Neural cell (in vitro differentiated cells): ENCODE data around the gene IQCK. TPM values are rescaled to one million over a fixed set of nuclear protein-coding genes. Genes with fewer than 3 reads are reported as not detected.

ENCODE experiments used
- H2AFZ ChIP-seq: fragments of 200-600, 300-800 bp; sonication (generic), shearing (Covaris generic); 2 replicates; pipeline ENCODE4 v1.6.0; 2014; ENCODE audit warnings: low read depth, mild to moderate bottlenecking, antibody characterized with exemption, low read length, moderate library complexity
- H3F3A ChIP-seq: fragments of 200-600 bp; shearing (Covaris generic); 2 replicates; pipeline ENCODE4 v1.6.1; 2016; ENCODE audit warnings: mild to moderate bottlenecking, moderate library complexity, mixed read lengths, antibody characterized with exemption, low read length; ENCODE audit not compliant: insufficient read depth, poor library complexity, severe bottlenecking
- H3K27ac ChIP-seq: fragments of 200-600, 300-800 bp; sonication (generic), shearing (Covaris generic); 2 replicates; pipeline ENCODE4 v1.5.1; 2014; ENCODE audit warnings: mild to moderate bottlenecking, low read length, moderate library complexity
- H3K27me3 ChIP-seq: fragments of 300-800, 200-600 bp; sonication (generic), shearing (Covaris generic); 2 replicates; pipeline ENCODE4 v1.6.0; 2014; ENCODE audit warnings: mild to moderate bottlenecking, low read depth, low read length, moderate library complexity; ENCODE audit not compliant: insufficient read depth
- H3K36me3 ChIP-seq: fragments of 300-800, 200-600 bp; sonication (generic), shearing (Covaris generic); 2 replicates; pipeline ENCODE4 v1.5.1; 2014; ENCODE audit warnings: mild to moderate bottlenecking, antibody characterized with exemption, low read length, moderate library complexity; ENCODE audit not compliant: insufficient read depth
- H3K4me2 ChIP-seq: fragments of 300-800, 200-600 bp; sonication (generic), shearing (Covaris generic); 2 replicates; pipeline ENCODE4 v1.6.0; 2014; ENCODE audit warnings: mild to moderate bottlenecking, low read length
- H3K4me3 ChIP-seq: fragments of 300-800, 200-600 bp; sonication (generic), shearing (Covaris generic); 2 replicates; pipeline ENCODE4 v1.5.1; 2014; ENCODE audit warnings: mild to moderate bottlenecking, low read length, moderate library complexity
- H3K79me2 ChIP-seq: fragments of 200-600 bp; shearing (Covaris generic); replicated peaks from 2 replicates; pipeline ENCODE4 v1.6.0; 2014; ENCODE audit warnings: mild to moderate bottlenecking, low read length, moderate library complexity; ENCODE audit not compliant: insufficient read depth
- H3K9ac ChIP-seq: fragments of 300-800, 200-600 bp; sonication (generic), shearing (Covaris generic); 2 replicates; pipeline ENCODE4 v1.6.1; 2016; ENCODE audit warnings: mild to moderate bottlenecking, low read length, mixed read lengths
- H3K9me2 ChIP-seq: fragments of 200-600 bp; shearing (Covaris generic); 2 replicates; pipeline ENCODE4 v1.6.1; 2016; ENCODE audit warnings: mild to moderate bottlenecking, low read length, mixed read lengths; ENCODE audit not compliant: insufficient read depth
- H3K9me3 ChIP-seq: fragments of 200-600, 300-800 bp; sonication (generic), shearing (Covaris generic); 2 replicates; pipeline ENCODE4 v1.6.1; 2016; ENCODE audit warnings: mild to moderate bottlenecking, mixed run types, low read length, moderate library complexity, mixed read lengths
- H4K20me1 ChIP-seq: fragments of 200-600 bp; shearing (Covaris generic); 2 replicates; pipeline ENCODE4 v1.6.1; 2016; ENCODE audit warnings: mild to moderate bottlenecking, mixed run types; ENCODE audit not compliant: insufficient read depth
- EP300 ChIP-seq: fragments of 450-650 bp; conservative IDR thresholded peaks from 2 replicates; pipeline ENCODE4 v1.6.1; 2014; ENCODE audit warnings: antibody characterized with exemption, mild to moderate bottlenecking, moderate library complexity; ENCODE audit not compliant: poor library complexity, severe bottlenecking
- EZH2 ChIP-seq: fragments of 200-600, 300-800 bp; shearing (Covaris generic), sonication (generic); IDR thresholded peaks from 2 replicates; pipeline ENCODE4 v1.6.1; 2014; ENCODE audit warnings: antibody characterized with exemption, low read length, borderline replicate concordance, mild to moderate bottlenecking; ENCODE audit not compliant: insufficient read depth, poor library complexity, severe bottlenecking
- MXI1 ChIP-seq: fragments of 450-650 bp; conservative IDR thresholded peaks from 2 replicates; pipeline ENCODE4 v1.6.1; 2014; ENCODE audit warnings: antibody characterized with exemption, mild to moderate bottlenecking; ENCODE audit not compliant: poor library complexity, severe bottlenecking
- POLR2AphosphoS5 ChIP-seq: IDR thresholded peaks from 2 replicates; pipeline ENCODE4 v1.6.1; 2012
- RAD21 ChIP-seq: fragments of 450-650 bp; conservative IDR thresholded peaks from 2 replicates; pipeline ENCODE4 v1.6.1; 2014; ENCODE audit warnings: antibody characterized with exemption, mild to moderate bottlenecking, moderate library complexity
- SMC3 ChIP-seq: fragments of 450-650 bp; conservative IDR thresholded peaks from 2 replicates; pipeline ENCODE4 v1.6.1; 2014; ENCODE audit warnings: antibody characterized with exemption, mild to moderate bottlenecking, moderate library complexity; ENCODE audit not compliant: poor library complexity
- TAF1 ChIP-seq: IDR thresholded peaks from 2 replicates; pipeline ENCODE4 v1.6.1; 2012; ENCODE audit warnings: low read depth
- polyA plus RNA-seq: library from polyadenylated mRNA; depleted of rRNA; stranded (reverse); fragments of >200 nt; gene quantifications from 2 replicates; pipeline ENCODE4 v1.2.3, GENCODE V29; 2014
- TF ChIP-seq, protein P1 (sequence below): fragments of 450-650 bp; IDR thresholded peaks from 2 replicates; pipeline ENCODE4 v1.5.1; 2014; ENCODE audit warnings: antibody characterized with exemption, mild to moderate bottlenecking, moderate library complexity; ENCODE audit not compliant: poor library complexity, severe bottlenecking
- TF ChIP-seq, protein P2 (sequence below): IDR thresholded peaks from 2 replicates; pipeline ENCODE4 v1.6.1; 2012; ENCODE audit warnings: borderline replicate concordance

Gene IQCK
- polyA plus RNA-seq, 1 donor from 2014 or later: 10.2 TPM

DNA sequence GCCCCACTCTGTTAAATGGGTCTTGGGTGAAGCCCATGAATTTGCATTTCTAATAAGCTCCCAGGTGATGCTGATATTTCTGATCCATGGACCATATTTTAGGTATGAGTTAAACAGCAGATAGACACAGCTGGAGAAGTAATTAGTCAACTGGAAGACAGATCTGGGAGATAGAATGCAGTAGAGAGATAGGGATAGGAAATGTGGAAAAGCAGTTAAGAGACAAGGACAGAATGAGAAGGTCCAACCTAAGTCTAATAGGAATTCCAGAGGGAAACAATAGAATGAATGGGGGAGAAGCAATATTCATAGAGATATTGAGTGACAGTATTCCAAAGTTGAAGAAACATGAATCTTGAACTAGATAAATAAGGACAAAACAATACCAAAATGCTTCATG is 94.9 kb downstream of the IQCK start:
- no peak overlapping the region for H3K27ac ChIP-seq
- no peaks in the 10 kb centered on the region for H3K27me3 ChIP-seq
- H3K4me2 ChIP-seq: no peak overlapping the region
- H3K9me2 ChIP-seq: no peaks in the 10 kb centered on the region
- no peaks in the 10 kb centered on the region for H3K79me2 ChIP-seq
- no peak overlapping the region for H3K4me3 ChIP-seq
- H3K9me3 ChIP-seq: no peaks in the 10 kb centered on the region
- no peaks in the 10 kb centered on the region for H3F3A ChIP-seq
- no peaks in the 10 kb centered on the region for H4K20me1 ChIP-seq
- H3K36me3 ChIP-seq: no peaks in the 10 kb centered on the region
- no peak overlapping the region for H3K9ac ChIP-seq
- no peak overlapping the region for H2AFZ ChIP-seq
- no peak for TF ChIP-seq MXI1
- TF ChIP-seq TAF1: no peak
- no peak for TF ChIP-seq EZH2
- TF ChIP-seq POLR2AphosphoS5: no peak
- TF ChIP-seq, protein P1, sequence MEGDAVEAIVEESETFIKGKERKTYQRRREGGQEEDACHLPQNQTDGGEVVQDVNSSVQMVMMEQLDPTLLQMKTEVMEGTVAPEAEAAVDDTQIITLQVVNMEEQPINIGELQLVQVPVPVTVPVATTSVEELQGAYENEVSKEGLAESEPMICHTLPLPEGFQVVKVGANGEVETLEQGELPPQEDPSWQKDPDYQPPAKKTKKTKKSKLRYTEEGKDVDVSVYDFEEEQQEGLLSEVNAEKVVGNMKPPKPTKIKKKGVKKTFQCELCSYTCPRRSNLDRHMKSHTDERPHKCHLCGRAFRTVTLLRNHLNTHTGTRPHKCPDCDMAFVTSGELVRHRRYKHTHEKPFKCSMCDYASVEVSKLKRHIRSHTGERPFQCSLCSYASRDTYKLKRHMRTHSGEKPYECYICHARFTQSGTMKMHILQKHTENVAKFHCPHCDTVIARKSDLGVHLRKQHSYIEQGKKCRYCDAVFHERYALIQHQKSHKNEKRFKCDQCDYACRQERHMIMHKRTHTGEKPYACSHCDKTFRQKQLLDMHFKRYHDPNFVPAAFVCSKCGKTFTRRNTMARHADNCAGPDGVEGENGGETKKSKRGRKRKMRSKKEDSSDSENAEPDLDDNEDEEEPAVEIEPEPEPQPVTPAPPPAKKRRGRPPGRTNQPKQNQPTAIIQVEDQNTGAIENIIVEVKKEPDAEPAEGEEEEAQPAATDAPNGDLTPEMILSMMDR: no peak
- TF ChIP-seq EP300: no peak
- TF ChIP-seq RAD21: no peak
- TF ChIP-seq, protein P2, sequence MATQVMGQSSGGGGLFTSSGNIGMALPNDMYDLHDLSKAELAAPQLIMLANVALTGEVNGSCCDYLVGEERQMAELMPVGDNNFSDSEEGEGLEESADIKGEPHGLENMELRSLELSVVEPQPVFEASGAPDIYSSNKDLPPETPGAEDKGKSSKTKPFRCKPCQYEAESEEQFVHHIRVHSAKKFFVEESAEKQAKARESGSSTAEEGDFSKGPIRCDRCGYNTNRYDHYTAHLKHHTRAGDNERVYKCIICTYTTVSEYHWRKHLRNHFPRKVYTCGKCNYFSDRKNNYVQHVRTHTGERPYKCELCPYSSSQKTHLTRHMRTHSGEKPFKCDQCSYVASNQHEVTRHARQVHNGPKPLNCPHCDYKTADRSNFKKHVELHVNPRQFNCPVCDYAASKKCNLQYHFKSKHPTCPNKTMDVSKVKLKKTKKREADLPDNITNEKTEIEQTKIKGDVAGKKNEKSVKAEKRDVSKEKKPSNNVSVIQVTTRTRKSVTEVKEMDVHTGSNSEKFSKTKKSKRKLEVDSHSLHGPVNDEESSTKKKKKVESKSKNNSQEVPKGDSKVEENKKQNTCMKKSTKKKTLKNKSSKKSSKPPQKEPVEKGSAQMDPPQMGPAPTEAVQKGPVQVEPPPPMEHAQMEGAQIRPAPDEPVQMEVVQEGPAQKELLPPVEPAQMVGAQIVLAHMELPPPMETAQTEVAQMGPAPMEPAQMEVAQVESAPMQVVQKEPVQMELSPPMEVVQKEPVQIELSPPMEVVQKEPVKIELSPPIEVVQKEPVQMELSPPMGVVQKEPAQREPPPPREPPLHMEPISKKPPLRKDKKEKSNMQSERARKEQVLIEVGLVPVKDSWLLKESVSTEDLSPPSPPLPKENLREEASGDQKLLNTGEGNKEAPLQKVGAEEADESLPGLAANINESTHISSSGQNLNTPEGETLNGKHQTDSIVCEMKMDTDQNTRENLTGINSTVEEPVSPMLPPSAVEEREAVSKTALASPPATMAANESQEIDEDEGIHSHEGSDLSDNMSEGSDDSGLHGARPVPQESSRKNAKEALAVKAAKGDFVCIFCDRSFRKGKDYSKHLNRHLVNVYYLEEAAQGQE: no peak

DNA sequence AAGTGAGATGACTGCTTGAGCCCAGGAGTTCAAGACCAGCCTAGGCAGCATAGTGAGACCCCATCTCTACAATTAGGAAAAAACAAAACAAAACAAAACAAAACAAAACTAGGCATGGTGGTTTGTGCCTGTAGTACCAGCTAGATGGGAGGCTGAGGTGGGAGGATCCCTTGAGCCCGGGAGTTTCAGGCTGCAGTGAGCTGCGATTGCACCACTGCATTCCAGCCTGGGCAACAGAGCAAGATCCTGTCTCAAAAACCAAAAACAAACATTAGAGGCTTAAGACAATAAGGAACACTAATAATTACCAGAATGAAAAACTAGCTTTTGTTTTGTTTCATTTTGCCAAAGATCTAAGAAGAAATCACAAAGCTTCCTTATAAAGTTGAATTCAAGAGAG is 97.3 kb downstream of the IQCK start:
- no peak overlapping the region for H3K4me3 ChIP-seq
- H3K9me3 ChIP-seq: no peaks in the 10 kb centered on the region
- no peak for TF ChIP-seq SMC3
- TF ChIP-seq, protein P1: no peak
- TF ChIP-seq TAF1: no peak
- TF ChIP-seq, protein P2: no peak
- no peak for TF ChIP-seq RAD21
- TF ChIP-seq MXI1: no peak
- TF ChIP-seq EZH2: no peak
- H3K9ac ChIP-seq: no peak overlapping the region
- H3K4me2 ChIP-seq: no peak overlapping the region
- no peaks in the 10 kb centered on the region for H3K36me3 ChIP-seq
- H4K20me1 ChIP-seq: no peaks in the 10 kb centered on the region
- H3F3A ChIP-seq: no peaks in the 10 kb centered on the region
- no peak overlapping the region for H2AFZ ChIP-seq
- H3K9me2 ChIP-seq: no peaks in the 10 kb centered on the region
- H3K79me2 ChIP-seq: no peaks in the 10 kb centered on the region
- H3K27me3 ChIP-seq: no peaks in the 10 kb centered on the region
- H3K27ac ChIP-seq: no peak overlapping the region
